Endodermal cell (in vitro differentiated cells): ENCODE data around the gene STAMBPL1. TPM values are rescaled to one million over a fixed set of nuclear protein-coding genes. Genes with fewer than 3 reads are reported as not detected.

Experiments used
- DNase-seq: peaks from one replicate; pipeline ENCODE4 v3.0.0-alpha.2; 2017
- H3K27ac ChIP-seq: 2 replicates; pipeline ENCODE4 v1.5.1; 2013; ENCODE audit warnings: mild to moderate bottlenecking, low read depth, low read length, moderate library complexity
- H3K27me3 ChIP-seq: 2 replicates; pipeline ENCODE4 v1.6.1; 2013; ENCODE audit warnings: mild to moderate bottlenecking, low read length, moderate library complexity; ENCODE audit not compliant: insufficient read depth, control insufficient read depth, poor library complexity, severe bottlenecking
- H3K36me3 ChIP-seq: 2 replicates; pipeline ENCODE4 v1.7.0; 2013; ENCODE audit warnings: mild to moderate bottlenecking, low read length, moderate library complexity; ENCODE audit not compliant: control insufficient read depth, insufficient read depth
- H3K4me1 ChIP-seq: one replicate; pipeline ENCODE4 v1.7.0; 2013; ENCODE audit warnings: low read length; ENCODE audit not compliant: control insufficient read depth, insufficient read depth
- H3K4me3 ChIP-seq: 2 replicates; pipeline ENCODE4 v1.5.1; 2013; ENCODE audit warnings: mild to moderate bottlenecking, low read length, moderate library complexity
- H3K9ac ChIP-seq: 2 replicates; pipeline ENCODE4 v1.6.1; 2013; ENCODE audit warnings: mild to moderate bottlenecking, low read length, moderate library complexity; ENCODE audit not compliant: poor library complexity, severe bottlenecking; ENCODE audit errors: extremely low read depth
- H3K9me3 ChIP-seq: 2 replicates; pipeline ENCODE4 v1.6.1; 2013; ENCODE audit warnings: mild to moderate bottlenecking, low read length, moderate library complexity; ENCODE audit not compliant: control insufficient read depth
- H3K27ac Mint-ChIP-seq: 2 replicates; pipeline ENCODE4 v1.8.0; 2020; ENCODE audit warnings: mixed read lengths
- H3K27me3 Mint-ChIP-seq: 2 replicates; pipeline ENCODE4 v1.8.0; 2021; ENCODE audit warnings: mild to moderate bottlenecking, mixed read lengths; ENCODE audit not compliant: insufficient read depth
- H3K36me3 Mint-ChIP-seq: 2 replicates; pipeline ENCODE4 v1.8.0; 2020; ENCODE audit warnings: low read depth, mixed read lengths
- H3K4me1 Mint-ChIP-seq: 2 replicates; pipeline ENCODE4 v1.8.0; 2020; ENCODE audit warnings: mixed read lengths
- H3K4me3 Mint-ChIP-seq: 2 replicates; pipeline ENCODE4 v1.8.0; 2020; ENCODE audit warnings: mild to moderate bottlenecking, moderate library complexity, mixed read lengths
- H3K9me3 Mint-ChIP-seq: 2 replicates; pipeline ENCODE4 v1.8.0; 2020; ENCODE audit warnings: mild to moderate bottlenecking, mixed read lengths
- CTCF ChIP-seq: fragments of 200-600 bp; sonication (generic); conservative IDR thresholded peaks from 2 replicates; pipeline ENCODE4 v1.5.0; 2021; ENCODE audit warnings: antibody characterized with exemption, mild to moderate bottlenecking
- WGBS, 2 experiments: methylation state at CpG; one replicate each; pipeline versions ENCODE4 v1.1.5 to v1.1.7; 2013; ENCODE audit warnings: missing lambda C conversion rate in 2 of 2, mixed read lengths in 1 of 2; ENCODE audit not compliant: insufficient coverage in 1 of 2, insufficient read length in 1 of 2; 5-methylcytosine and 5-hydroxymethylcytosine counted together
- total RNA-seq, 2 donors: library from RNA; stranded (reverse); fragmentation: NEBNext Ultra II Directional in 1 of 2; extraction: Animal tissue kit (Norgen Biotek cat#: 25700) in 1 of 2; gene quantifications; 2 replicates in 1 of 2; 3 replicates in 1 of 2; pipeline ENCODE4 v1.2.1, GENCODE V29; 2021

Gene STAMBPL1
- total RNA-seq, 2 donors from 2014 or later: 1.2 to 4.1 TPM

GRCh38 chr10:88960802-88961201, 80.8 kb downstream of the STAMBPL1 start:
- Histone ChIP-seq H3K9me3 (no peaks in the 10 kb centered on the region), H3K27me3 (no peaks in the 10 kb centered on the region), H3K36me3 (no peaks in the 10 kb centered on the region), H3K27ac (no peak overlapping the region), H3K4me1 (peaks cover 7% of the 10 kb centered on the region), H3K9ac (no peak overlapping the region), H3K4me3 (no peak overlapping the region)
- DNase-seq: no peak
- TF ChIP-seq CTCF: no peak
- Mint-ChIP-seq H3K27ac (no peak overlapping the region), H3K9me3 (no peaks in the 10 kb centered on the region), H3K36me3 (no peaks in the 10 kb centered on the region), H3K27me3 (no peaks in the 10 kb centered on the region), H3K4me1 (peaks cover 13% of the 10 kb centered on the region), H3K4me3 (no peak overlapping the region)
- WGBS, 2 experiments: no CpG with 5 or more reads among the region's 1 CpG

GRCh38 chr10:88961266-88961665, 81.2 kb downstream of the STAMBPL1 start:
- no peaks in the 10 kb centered on the region for H3K27me3 Mint-ChIP-seq
- no peaks in the 10 kb centered on the region for H3K9me3 ChIP-seq
- no peak overlapping the region for H3K4me3 Mint-ChIP-seq
- no peak for DNase-seq
- TF ChIP-seq CTCF: no peak
- peaks cover 7% of the 10 kb centered on the region for H3K4me1 ChIP-seq
- no peak overlapping the region for H3K4me3 ChIP-seq
- H3K27me3 ChIP-seq: no peaks in the 10 kb centered on the region
- peaks cover 13% of the 10 kb centered on the region for H3K4me1 Mint-ChIP-seq
- no peaks in the 10 kb centered on the region for H3K36me3 ChIP-seq
- no peaks in the 10 kb centered on the region for H3K9me3 Mint-ChIP-seq
- no peak overlapping the region for H3K27ac Mint-ChIP-seq
- no peak overlapping the region for H3K27ac ChIP-seq
- H3K36me3 Mint-ChIP-seq: no peaks in the 10 kb centered on the region
- no peak overlapping the region for H3K9ac ChIP-seq

- H3K27ac Mint-ChIP-seq: no peak overlapping the region
- Histone ChIP-seq H3K9me3 (no peaks in the 10 kb centered on the region), H3K9ac (no peak overlapping the region), H3K4me3 (no peak overlapping the region), H3K4me1 (peaks cover 7% of the 10 kb centered on the region), H3K27ac (no peak overlapping the region), H3K27me3 (no peaks in the 10 kb centered on the region), H3K36me3 (no peaks in the 10 kb centered on the region)
- H3K9me3 Mint-ChIP-seq: no peaks in the 10 kb centered on the region
- TF ChIP-seq CTCF: no peak
- no peak overlapping the region for H3K4me3 Mint-ChIP-seq
- H3K4me1 Mint-ChIP-seq: peaks cover 13% of the 10 kb centered on the region
- H3K36me3 Mint-ChIP-seq: no peaks in the 10 kb centered on the region
- WGBS, 2 experiments: 79 to 100% methylated on average over 1 to 2 of the region's 2 CpGs
- DNase-seq: no peak
- H3K27me3 Mint-ChIP-seq: no peaks in the 10 kb centered on the region
Observed at GRCh38 chr10:88962336-88962735, 82.3 kb downstream of the STAMBPL1 start.
